Caco-2 (cell line): ENCODE measurements around the gene PLIN1. TPM values are rescaled to one million over a fixed set of nuclear protein-coding genes. Genes with fewer than 3 reads are reported as not detected.

Experiments
- BruUV-seq: library from RNA; stranded (reverse); fragments of 400-500 nt; replicated peaks from 2 replicates; lab custom pipeline; 2021; lab: Mats Ljungman, UMichigan
- CTCF ChIA-PET: fragments of 300-600 bp; sonication (Branson Sonifier 250); formaldehyde crosslinking; loops from one replicate; lab custom pipeline; 2022; ENCODE audit warnings: antibody characterized with exemption; lab: Charles Lee
- POLR2A ChIA-PET: fragments of 300-600 bp; sonication (Branson Sonifier 250); formaldehyde crosslinking; loops from one replicate; lab custom pipeline; 2022; ENCODE audit warnings: antibody characterized with exemption; lab: Charles Lee
- DNase-seq, 2 experiments: peaks; one replicate each; pipeline versions ENCODE4 v3.0.0 to v3.0.0-alpha.2; 2020 to 2022
- H3K27me3 ChIP-seq: replicated peaks from 2 replicates; pipeline ENCODE4 v1.6.0; 2011; ENCODE audit warnings: low read length; ENCODE audit not compliant: control insufficient read depth, insufficient read depth
- H3K36me3 ChIP-seq: 2 replicates; pipeline ENCODE4 v1.5.1; 2011; ENCODE audit warnings: low read length; ENCODE audit not compliant: control insufficient read depth, insufficient read depth
- H3K4me1 ChIP-seq: fragments of 250-450 bp; sonication (Bioruptor Pico); 2 replicates; pipeline ENCODE4 v1.5.1; 2020; ENCODE audit warnings: mild to moderate bottlenecking
- H3K4me3 ChIP-seq: 2 replicates; pipeline ENCODE4 v1.5.1; 2011; ENCODE audit warnings: low read depth, mild to moderate bottlenecking, control low read depth, low read length
- H3K9me3 ChIP-seq: fragments of 250-450 bp; sonication (Bioruptor Pico); 2 replicates; pipeline ENCODE4 v1.5.1; 2020; ENCODE audit warnings: mild to moderate bottlenecking, moderate library complexity
- H3K27ac Mint-ChIP-seq: one replicate; pipeline ENCODE4 v1.8.0; 2022; ENCODE audit warnings: mixed read lengths; ENCODE audit not compliant: unreplicated experiment
- H3K27me3 Mint-ChIP-seq: one replicate; pipeline ENCODE4 v1.8.0; 2022; ENCODE audit warnings: mixed read lengths; ENCODE audit not compliant: insufficient read depth, unreplicated experiment
- H3K36me3 Mint-ChIP-seq: one replicate; pipeline ENCODE4 v1.8.0; 2022; ENCODE audit warnings: mild to moderate bottlenecking, mixed read lengths; ENCODE audit not compliant: insufficient read depth, unreplicated experiment
- H3K4me1 Mint-ChIP-seq: one replicate; pipeline ENCODE4 v1.8.0; 2022; ENCODE audit warnings: low read depth, mixed read lengths; ENCODE audit not compliant: unreplicated experiment
- H3K4me3 Mint-ChIP-seq: one replicate; pipeline ENCODE4 v1.8.0; 2022; ENCODE audit warnings: mild to moderate bottlenecking, moderate library complexity, mixed read lengths; ENCODE audit not compliant: unreplicated experiment
- H3K9me3 Mint-ChIP-seq: one replicate; pipeline ENCODE4 v1.8.0; 2022; ENCODE audit warnings: mixed read lengths; ENCODE audit not compliant: unreplicated experiment
- intact Hi-C: fragments of 100-400 bp; cut with micrococcal nuclease; formaldehyde crosslinking; loops from one replicate; pipeline ENCODE4 v1.10.0; 2022; ENCODE audit not compliant: unreplicated experiment
- total RNA-seq: library from RNA; stranded (reverse); gene quantifications from 2 replicates; pipeline ENCODE4 v1.2.3, GENCODE V29; 2022
- TF ChIP-seq, protein P1 (sequence below), 2 experiments: fragments of 200-600 bp in 1 of 2; IDR thresholded peaks; 1 replicate in 1 of 2; 2 replicates in 1 of 2; pipeline versions ENCODE4 v1.5.1 to v1.8.0; 2011 to 2022; ENCODE audit warnings: antibody characterized with exemption in 1 of 2, control low read depth in 1 of 2, inconsistent platforms in 1 of 2, low read depth in 1 of 2, low read length in 1 of 2, mild to moderate bottlenecking in 1 of 2, moderate library complexity in 1 of 2; ENCODE audit not compliant: insufficient read depth in 1 of 2, severe bottlenecking in 1 of 2, unreplicated experiment in 1 of 2

The PLIN1 gene
- total RNA-seq, 1 experiment from 2014 or later: not detected

DNA sequence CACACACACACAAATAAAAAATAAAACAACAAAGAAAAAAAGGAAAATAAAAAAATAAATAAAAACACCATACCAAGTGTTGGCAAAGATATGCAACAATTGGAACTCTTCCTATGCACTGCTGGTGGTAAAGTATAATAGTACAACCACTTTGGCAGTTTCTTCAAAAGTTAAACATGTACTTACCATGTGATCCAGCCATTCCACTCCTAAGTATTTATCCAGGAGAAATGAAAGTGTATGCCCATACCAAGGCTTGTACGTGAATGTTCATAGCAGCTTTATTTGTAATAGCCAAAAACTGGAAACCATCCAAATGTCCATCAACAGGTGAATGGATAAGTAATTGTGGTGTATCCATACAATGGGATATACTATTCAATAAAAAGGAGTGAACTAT is 28.4 kb upstream of the PLIN1 start:
- no peak overlapping the region for H3K4me3 ChIP-seq
- Mint-ChIP-seq H3K9me3 (no peaks in the 10 kb centered on the region), H3K4me1 (no peaks in the 10 kb centered on the region), H3K27ac (no peak overlapping the region), H3K27me3 (peaks cover 15% of the 10 kb centered on the region), H3K36me3 (no peaks in the 10 kb centered on the region), H3K4me3 (no peak overlapping the region)
- ChIA-PET POLR2A (no interaction called here), CTCF (no interaction called here)
- H3K27me3 ChIP-seq: no peaks in the 10 kb centered on the region
- H3K9me3 ChIP-seq: no peaks in the 10 kb centered on the region
- no peaks in the 10 kb centered on the region for H3K4me1 ChIP-seq
- TF ChIP-seq, protein P1, sequence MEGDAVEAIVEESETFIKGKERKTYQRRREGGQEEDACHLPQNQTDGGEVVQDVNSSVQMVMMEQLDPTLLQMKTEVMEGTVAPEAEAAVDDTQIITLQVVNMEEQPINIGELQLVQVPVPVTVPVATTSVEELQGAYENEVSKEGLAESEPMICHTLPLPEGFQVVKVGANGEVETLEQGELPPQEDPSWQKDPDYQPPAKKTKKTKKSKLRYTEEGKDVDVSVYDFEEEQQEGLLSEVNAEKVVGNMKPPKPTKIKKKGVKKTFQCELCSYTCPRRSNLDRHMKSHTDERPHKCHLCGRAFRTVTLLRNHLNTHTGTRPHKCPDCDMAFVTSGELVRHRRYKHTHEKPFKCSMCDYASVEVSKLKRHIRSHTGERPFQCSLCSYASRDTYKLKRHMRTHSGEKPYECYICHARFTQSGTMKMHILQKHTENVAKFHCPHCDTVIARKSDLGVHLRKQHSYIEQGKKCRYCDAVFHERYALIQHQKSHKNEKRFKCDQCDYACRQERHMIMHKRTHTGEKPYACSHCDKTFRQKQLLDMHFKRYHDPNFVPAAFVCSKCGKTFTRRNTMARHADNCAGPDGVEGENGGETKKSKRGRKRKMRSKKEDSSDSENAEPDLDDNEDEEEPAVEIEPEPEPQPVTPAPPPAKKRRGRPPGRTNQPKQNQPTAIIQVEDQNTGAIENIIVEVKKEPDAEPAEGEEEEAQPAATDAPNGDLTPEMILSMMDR (IDR thresholded peaks at IDR 0.05; ENCODE audit: insufficient read depth in 1 of 2, low read depth in 1 of 2, low read length in 1 of 2, severe bottlenecking in 1 of 2, unreplicated experiment in 1 of 2): no peak
- intact Hi-C loops: no loop called here
- BruUV-seq: no TSS peak
- DNase-seq: no peak
- H3K36me3 ChIP-seq: no peaks in the 10 kb centered on the region

DNA sequence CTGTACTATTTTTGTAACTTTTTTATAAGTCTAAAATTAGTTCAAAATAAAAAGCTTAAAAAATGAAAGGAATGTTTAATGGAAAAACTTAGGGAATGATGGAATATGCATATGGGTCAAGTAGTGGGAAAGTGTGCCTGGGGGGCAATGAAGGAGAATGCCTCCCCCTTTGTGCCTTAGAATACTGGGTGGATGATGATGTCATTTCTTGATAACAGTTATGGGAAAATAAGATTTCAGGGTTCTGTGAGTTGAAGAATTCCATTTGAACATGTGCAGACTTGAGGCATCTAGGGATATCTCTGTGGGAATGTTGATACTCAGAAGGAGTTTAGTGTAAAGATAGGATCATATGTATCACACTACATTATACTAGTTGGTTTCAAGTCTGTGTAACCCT is 25.2 kb upstream of the PLIN1 start:
- H3K27me3 Mint-ChIP-seq: peaks cover 18% of the 10 kb centered on the region
- Histone ChIP-seq H3K36me3 (no peaks in the 10 kb centered on the region), H3K27me3 (no peaks in the 10 kb centered on the region), H3K4me3 (no peak overlapping the region), H3K9me3 (no peaks in the 10 kb centered on the region), H3K4me1 (no peaks in the 10 kb centered on the region)
- no peaks in the 10 kb centered on the region for H3K9me3 Mint-ChIP-seq
- no peaks in the 10 kb centered on the region for H3K4me1 Mint-ChIP-seq
- ChIA-PET CTCF (no interaction called here), POLR2A (no interaction called here)
- H3K27ac Mint-ChIP-seq: no peak overlapping the region
- DNase-seq: no peak
- no TSS peak for BruUV-seq
- H3K36me3 Mint-ChIP-seq: no peaks in the 10 kb centered on the region
- no peak overlapping the region for H3K4me3 Mint-ChIP-seq
- TF ChIP-seq, protein P1 (IDR thresholded peaks at IDR 0.05; ENCODE audit: insufficient read depth in 1 of 2, low read depth in 1 of 2, low read length in 1 of 2, severe bottlenecking in 1 of 2, unreplicated experiment in 1 of 2): no peak
- intact Hi-C loops: no loop called here

DNA sequence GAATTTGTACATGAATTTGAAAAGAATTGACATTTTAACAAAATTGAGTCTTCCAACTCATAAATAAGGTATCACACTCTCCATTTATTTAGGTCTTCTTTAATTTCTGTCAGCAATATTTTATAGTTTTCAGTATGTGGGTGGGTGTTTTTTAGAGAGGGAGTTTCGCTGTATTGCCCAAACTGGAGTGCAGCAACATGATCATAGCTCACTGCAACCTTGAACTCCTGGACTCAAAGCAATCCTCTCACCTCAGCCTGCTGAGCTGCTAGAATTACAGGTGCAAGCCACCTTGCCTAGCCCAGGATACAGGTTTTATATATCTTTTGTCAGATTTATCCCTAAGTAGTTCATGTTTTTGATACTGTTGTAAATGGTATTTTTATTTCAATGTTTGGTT is 16.0 kb upstream of the PLIN1 start:
- H3K36me3 ChIP-seq: no peaks in the 10 kb centered on the region
- no peaks in the 10 kb centered on the region for H3K27me3 Mint-ChIP-seq

More for the DNA sequence above, 16.0 kb upstream of the PLIN1 start:
- CTCF ChIA-PET: interaction anchor here (0.6 kb wide), 1 partner anchor 216 kb away, joined by 3 read pairs; no protein-coding TSS in a partner anchor
- Histone ChIP-seq H3K9me3 (no peaks in the 10 kb centered on the region), H3K4me3 (no peak overlapping the region), H3K27me3 (no peaks in the 10 kb centered on the region), H3K4me1 (no peaks in the 10 kb centered on the region)
- Mint-ChIP-seq H3K27ac (no peak overlapping the region), H3K4me3 (no peak overlapping the region), H3K36me3 (no peaks in the 10 kb centered on the region), H3K4me1 (no peaks in the 10 kb centered on the region), H3K9me3 (no peaks in the 10 kb centered on the region)
- TF ChIP-seq, protein P1 (IDR thresholded peaks at IDR 0.05; ENCODE audit: insufficient read depth in 1 of 2, low read depth in 1 of 2, low read length in 1 of 2, severe bottlenecking in 1 of 2, unreplicated experiment in 1 of 2): no peak
- POLR2A ChIA-PET: no interaction called here
- no peak for DNase-seq
- intact Hi-C loops: no loop called here
- BruUV-seq: no TSS peak
